GM23248 (cell line): ENCODE measurements around the gene ZNF816. TPM values are rescaled to one million over a fixed set of nuclear protein-coding genes. Genes with fewer than 3 reads are reported as not detected.
A peak's percentile ranks its signal among the peaks of the same experiment; 100 is the strongest.
"Not testable (repeated sequence)": the region's sequence is repeated elsewhere in the genome, so short reads cannot be mapped to it uniquely, and the experiment has no call there.

ENCODE experiments used
- DNase-seq: peaks from one replicate; pipeline ENCODE4 v3.0.0-alpha.2; 2015
- H2AFZ ChIP-seq: fragments of 200-600 bp; sonication (generic); 2 replicates; pipeline ENCODE4 v1.6.1; 2016; ENCODE audit warnings: antibody characterized with exemption
- H3F3A ChIP-seq: fragments of 200-600 bp; sonication (generic); 2 replicates; pipeline ENCODE4 v1.6.1; 2016; ENCODE audit warnings: mild to moderate bottlenecking, antibody characterized with exemption, mixed run types; ENCODE audit not compliant: insufficient read depth
- H3K27ac ChIP-seq: fragments of 200-600 bp; sonication (generic); 2 replicates; pipeline ENCODE4 v1.5.1; 2016; ENCODE audit warnings: mild to moderate bottlenecking
- H3K27me3 ChIP-seq: fragments of 200-600 bp; sonication (generic); replicated peaks from 2 replicates; pipeline ENCODE4 v1.6.1; 2016; ENCODE audit warnings: mild to moderate bottlenecking; ENCODE audit not compliant: insufficient read depth
- H3K36me3 ChIP-seq: fragments of 200-600 bp; sonication (generic); 2 replicates; pipeline ENCODE4 v1.6.1; 2016; ENCODE audit warnings: low read depth, mild to moderate bottlenecking
- H3K4me1 ChIP-seq: fragments of 200-600 bp; sonication (generic); 2 replicates; pipeline ENCODE4 v1.6.1; 2016; ENCODE audit warnings: mild to moderate bottlenecking; ENCODE audit not compliant: insufficient read depth
- H3K4me2 ChIP-seq: fragments of 200-600 bp; sonication (generic); one replicate; pipeline ENCODE4 v1.6.1; 2016; ENCODE audit warnings: mild to moderate bottlenecking; ENCODE audit not compliant: unreplicated experiment
- H3K4me3 ChIP-seq: fragments of 200-600 bp; sonication (generic); 2 replicates; pipeline ENCODE4 v1.5.1; 2016; ENCODE audit warnings: mild to moderate bottlenecking
- H3K79me2 ChIP-seq: fragments of 200-600 bp; sonication (generic); 2 replicates; pipeline ENCODE4 v1.6.1; 2016; ENCODE audit warnings: mild to moderate bottlenecking; ENCODE audit not compliant: insufficient read depth
- H3K9ac ChIP-seq: fragments of 200-600 bp; sonication (generic); 2 replicates; pipeline ENCODE4 v1.6.1; 2016; ENCODE audit warnings: mild to moderate bottlenecking
- H3K9me2 ChIP-seq: fragments of 200-600 bp; sonication (generic); 2 replicates; pipeline ENCODE4 v1.6.1; 2016; ENCODE audit warnings: mixed run types, mild to moderate bottlenecking, moderate library complexity; ENCODE audit not compliant: insufficient read depth
- H3K9me3 ChIP-seq: fragments of 200-600 bp; sonication (generic); one replicate; pipeline ENCODE4 v1.6.1; 2017; ENCODE audit warnings: low read depth
- H4K20me1 ChIP-seq: fragments of 200-600 bp; sonication (generic); 2 replicates; pipeline ENCODE4 v1.6.0; 2016; ENCODE audit not compliant: insufficient read depth
- EZH2 ChIP-seq: fragments of 200-600 bp; sonication (generic); IDR thresholded peaks from 2 replicates; pipeline ENCODE4 v1.6.1; 2018; ENCODE audit warnings: antibody characterized with exemption, mild to moderate bottlenecking; ENCODE audit not compliant: insufficient read depth, poor library complexity, severe bottlenecking
- EZH2phosphoT487 ChIP-seq: fragments of 200-600 bp; sonication (generic); IDR thresholded peaks from 2 replicates; pipeline ENCODE4 v1.6.1; 2018; ENCODE audit warnings: antibody characterized with exemption, moderate library complexity, mild to moderate bottlenecking, low read depth; ENCODE audit not compliant: insufficient read depth
- WGBS, 2 experiments: methylation state at CpG; one replicate each; pipeline ENCODE4 v1.1.6; 2015 to 2017; ENCODE audit warnings: low lambda C conversion rate in 2 of 2, low coverage in 1 of 2; ENCODE audit errors: missing lambda C conversion rate in 2 of 2; 5-methylcytosine and 5-hydroxymethylcytosine counted together
- in situ Hi-C: fragments of 300-500 bp; cut with MboI; formaldehyde crosslinking; loops from 2 replicates; pipeline ENCODE4 v1.15.0; 2020
- polyA plus RNA-seq: library from polyadenylated mRNA; unstranded; fragments of >200 nt; fragmentation: Nextera tagmentation; extraction: Ambion mirVana; gene quantifications from 2 replicates; pipeline ENCODE4 v1.2.1, GENCODE V29; 2016
- total RNA-seq: library from RNA; depleted of rRNA; stranded (reverse); fragments of >200 nt; shearing (Covaris generic); gene quantifications from 2 replicates; pipeline ENCODE4 v1.2.3, GENCODE V29; 2014

Gene ZNF816
- total and polyA plus RNA-seq, 2 experiments from 2014 or later: 3.0 to 4.3 TPM

DNA sequence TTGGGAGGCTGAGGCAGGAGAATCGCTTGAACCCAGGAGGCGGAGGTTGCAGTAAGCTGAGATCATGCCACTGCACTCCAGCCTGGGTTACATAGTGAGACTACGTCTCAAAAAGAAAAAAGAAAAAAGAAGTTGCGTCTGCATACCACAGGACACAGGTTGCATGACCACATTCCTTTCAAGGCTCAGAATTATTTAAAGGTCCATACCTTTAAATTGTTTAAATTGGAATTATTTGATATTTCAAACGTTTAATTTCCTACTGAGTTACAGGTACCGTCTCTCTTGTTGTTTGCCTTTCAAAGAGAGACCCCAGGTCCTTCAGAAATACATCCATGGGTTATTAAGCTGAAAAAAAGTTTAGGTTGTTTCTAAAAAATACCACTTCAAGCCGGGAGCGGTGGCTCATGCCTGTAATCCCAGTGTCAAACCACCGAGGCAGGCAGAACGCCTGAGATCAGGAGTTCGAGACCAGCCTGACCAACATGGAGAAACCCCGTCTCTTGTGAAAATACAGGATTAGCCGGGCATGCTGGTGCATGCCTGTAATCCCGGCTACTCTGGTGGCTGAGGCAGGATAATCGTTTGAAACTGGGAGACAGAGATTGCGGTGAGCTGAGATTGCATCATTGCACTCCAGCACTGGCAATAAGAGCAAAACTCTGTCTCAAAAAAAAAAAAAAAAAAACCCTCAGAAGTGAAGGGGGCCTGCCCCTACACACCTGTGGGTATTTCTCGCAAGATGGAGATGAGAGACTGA, 18.6 kb downstream of the ZNF816 start:
- Histone ChIP-seq H3K4me2 (no peak overlapping the region), H3K4me1 (peaks cover 4% of the 10 kb centered on the region; the same call in 1 of the 2 replicates), H3K79me2 (no peaks in the 10 kb centered on the region), H3K36me3 (no peaks in the 10 kb centered on the region), H3K9ac (no peak overlapping the region), H3K4me3 (no peak overlapping the region), H3K9me3 (peaks cover 5% of the 10 kb centered on the region), H2AFZ (no peak overlapping the region), H3K27ac (no peak overlapping the region), H4K20me1 (no peaks in the 10 kb centered on the region), H3K9me2 (no peaks in the 10 kb centered on the region), H3K27me3 (no peaks in the 10 kb centered on the region), H3F3A (peaks cover 3% of the 10 kb centered on the region; the same call in 1 of the 2 replicates)
- DNase-seq: no peak
- no peak for TF ChIP-seq EZH2
- TF ChIP-seq EZH2phosphoT487: no peak
- 88 to 92% methylated on average over 17 of the region's 17 CpGs for WGBS, 2 experiments
- in situ Hi-C loops: no loop called here

DNA sequence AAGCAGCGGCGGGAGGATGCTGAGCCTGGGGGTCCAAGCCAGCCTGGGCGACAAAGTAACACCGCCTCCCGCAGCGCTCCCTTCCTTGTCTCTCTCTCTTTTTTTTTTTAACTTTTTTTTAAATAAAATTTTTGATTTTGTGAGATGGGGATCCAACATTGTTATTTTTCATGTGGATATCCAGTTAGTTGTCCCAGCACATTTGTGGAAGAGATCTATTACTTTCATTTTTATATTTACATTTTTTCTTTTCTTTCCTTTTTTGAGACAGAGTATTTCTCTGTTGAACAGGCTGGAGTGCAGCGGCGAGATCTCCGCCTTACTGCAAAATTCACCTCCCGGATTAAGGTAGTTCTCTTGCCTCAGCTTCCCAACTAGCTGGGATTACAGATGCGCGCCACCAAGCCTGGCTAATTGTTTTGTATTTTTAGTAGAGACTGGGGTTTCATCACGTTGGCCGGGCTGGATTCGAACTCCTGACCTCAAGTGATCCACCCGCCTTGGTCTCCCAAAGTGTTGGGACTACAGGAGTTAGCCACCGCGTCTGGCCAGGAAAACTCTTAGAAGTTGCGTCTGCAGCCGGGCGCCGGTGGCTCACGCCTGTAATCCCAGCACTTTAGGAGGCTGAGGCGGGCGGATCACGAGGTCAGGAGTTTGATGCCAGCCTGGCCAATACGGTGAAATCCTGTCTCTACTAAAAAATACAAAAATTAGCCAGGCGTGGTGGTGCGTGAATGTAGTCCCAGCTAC, 19.4 kb downstream of the ZNF816 start:
- peak overlapping the region; percentile 99 for H3K4me3 ChIP-seq
- H3K36me3 ChIP-seq: no peaks in the 10 kb centered on the region
- peak overlapping the region; percentile 95 for H3K4me2 ChIP-seq
- in situ Hi-C loops: no loop called here
- no peaks in the 10 kb centered on the region for H3K27me3 ChIP-seq
- H2AFZ ChIP-seq: peak overlapping the region; percentile 100
- peak overlapping the region; percentile 92 for H3K9ac ChIP-seq
- no peaks in the 10 kb centered on the region for H3K9me2 ChIP-seq
- no peak for TF ChIP-seq EZH2phosphoT487
- TF ChIP-seq EZH2: no peak
- no peak for DNase-seq
- WGBS, 2 experiments: 62 to 66% methylated on average over 27 to 29 of the region's 29 CpGs
- peaks cover 4% of the 10 kb centered on the region; the same call in 1 of the 2 replicates for H3K4me1 ChIP-seq
- H3K27ac ChIP-seq: peak overlapping the region; percentile 69
- H3F3A ChIP-seq: peaks cover 3% of the 10 kb centered on the region; the same call in 1 of the 2 replicates
- no peaks in the 10 kb centered on the region for H4K20me1 ChIP-seq
- H3K9me3 ChIP-seq: peaks cover 4% of the 10 kb centered on the region
- peaks cover 7% of the 10 kb centered on the region; the same call in 1 of the 2 replicates for H3K79me2 ChIP-seq

DNA sequence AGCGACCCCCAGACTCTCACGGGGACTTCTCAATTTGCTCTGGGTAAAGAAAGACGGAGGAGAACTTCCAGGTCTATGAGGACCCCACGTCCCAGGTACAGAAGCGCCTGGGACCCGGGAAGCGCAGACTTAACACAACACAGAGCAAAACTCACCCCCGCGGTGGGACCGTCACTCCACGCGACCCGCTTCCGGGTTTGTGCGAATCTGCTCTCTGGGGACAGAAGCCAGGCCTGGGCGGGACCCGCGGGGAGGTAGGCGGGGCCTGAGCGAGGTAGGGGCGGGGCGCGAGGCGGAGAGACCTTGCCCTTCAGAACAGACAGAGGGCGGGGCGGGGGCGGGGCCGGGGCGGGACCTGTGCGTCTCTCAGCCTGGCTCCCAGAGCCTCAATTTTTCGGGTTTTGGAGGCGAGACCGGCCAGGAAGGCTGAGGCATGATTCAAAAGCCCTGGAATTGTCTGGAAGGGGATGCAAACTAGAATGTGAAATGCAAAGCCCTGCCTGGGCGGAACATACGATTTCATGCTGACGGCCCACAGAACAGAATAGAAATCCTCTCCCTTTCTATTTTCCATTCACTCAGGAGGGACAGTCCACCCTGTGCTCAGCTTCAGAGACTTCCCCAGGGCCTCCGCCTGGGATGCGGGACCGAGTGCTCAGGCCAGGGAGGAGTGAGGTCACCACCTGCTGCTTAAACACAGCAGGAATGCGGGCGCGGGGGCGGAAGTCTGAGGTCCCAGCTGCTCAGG, 20.1 kb downstream of the ZNF816 start:
- H3K79me2 ChIP-seq: peaks cover 9% of the 10 kb centered on the region; the same call in 1 of the 2 replicates
- H3F3A ChIP-seq: peaks cover 3% of the 10 kb centered on the region; the same call in 1 of the 2 replicates
- H3K9ac ChIP-seq: peak overlapping the region; percentile 92
- peak overlapping the region; percentile 95 for H3K4me2 ChIP-seq
- DNase-seq: peak; percentile 89
- H3K4me3 ChIP-seq: peak overlapping the region; percentile 99
- peak overlapping the region; percentile 69 for H3K27ac ChIP-seq
- in situ Hi-C loops: no loop called here
- no peaks in the 10 kb centered on the region for H3K9me3 ChIP-seq
- no peaks in the 10 kb centered on the region for H3K27me3 ChIP-seq
- H2AFZ ChIP-seq: peak overlapping the region; percentile 100
- H3K4me1 ChIP-seq: peaks cover 4% of the 10 kb centered on the region; the same call in 1 of the 2 replicates
- 1 to 3% methylated on average over 29 to 36 of the region's 43 CpGs for WGBS, 2 experiments
- TF ChIP-seq EZH2 (no peak), EZH2phosphoT487 (no peak)
- no peaks in the 10 kb centered on the region for H4K20me1 ChIP-seq
- no peaks in the 10 kb centered on the region for H3K36me3 ChIP-seq
- no peaks in the 10 kb centered on the region for H3K9me2 ChIP-seq

DNA sequence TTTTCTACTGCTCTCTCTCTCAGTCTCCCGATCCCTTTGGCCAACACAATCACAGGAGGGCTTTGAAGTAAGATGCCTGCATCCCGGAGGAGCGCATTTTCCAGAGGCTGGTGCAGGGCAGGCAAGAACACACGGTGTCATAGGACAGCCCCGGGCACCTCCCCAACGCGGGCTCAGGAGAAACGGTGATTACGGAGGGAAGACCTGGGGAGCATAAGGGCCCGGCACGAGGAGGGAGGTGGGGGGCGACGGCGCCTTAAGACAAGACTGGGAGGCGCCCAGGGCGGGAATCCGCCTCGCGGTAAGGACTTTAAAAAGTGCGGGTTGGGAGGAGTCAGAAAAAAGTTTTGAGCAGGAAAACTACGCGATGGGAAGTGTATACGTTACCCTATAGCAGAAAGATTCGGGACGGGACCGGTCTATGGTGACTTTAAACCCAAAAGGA, 20.7 kb downstream of the ZNF816 start:
- Histone ChIP-seq H3K4me2 (peak overlapping the region; percentile 86), H3K36me3 (no peaks in the 10 kb centered on the region), H3K4me1 (peaks cover 4% of the 10 kb centered on the region; the same call in 1 of the 2 replicates), H3K79me2 (peaks cover 9% of the 10 kb centered on the region; the same call in 1 of the 2 replicates), H3K9me3 (no peaks in the 10 kb centered on the region), H3K27ac (peak overlapping the region; percentile 67), H3K27me3 (no peaks in the 10 kb centered on the region), H3K9me2 (no peaks in the 10 kb centered on the region), H3K4me3 (peak overlapping the region; percentile 99), H3F3A (peaks cover 3% of the 10 kb centered on the region; the same call in 1 of the 2 replicates), H3K9ac (peak overlapping the region; percentile 92), H2AFZ (peak overlapping the region; percentile 100), H4K20me1 (no peaks in the 10 kb centered on the region)
- 0 to 1% methylated on average over 25 to 26 of the region's 26 CpGs for WGBS, 2 experiments
- DNase-seq: peak; percentile 63
- in situ Hi-C loops: no loop called here
- TF ChIP-seq EZH2: no peak
- no peak for TF ChIP-seq EZH2phosphoT487

DNA sequence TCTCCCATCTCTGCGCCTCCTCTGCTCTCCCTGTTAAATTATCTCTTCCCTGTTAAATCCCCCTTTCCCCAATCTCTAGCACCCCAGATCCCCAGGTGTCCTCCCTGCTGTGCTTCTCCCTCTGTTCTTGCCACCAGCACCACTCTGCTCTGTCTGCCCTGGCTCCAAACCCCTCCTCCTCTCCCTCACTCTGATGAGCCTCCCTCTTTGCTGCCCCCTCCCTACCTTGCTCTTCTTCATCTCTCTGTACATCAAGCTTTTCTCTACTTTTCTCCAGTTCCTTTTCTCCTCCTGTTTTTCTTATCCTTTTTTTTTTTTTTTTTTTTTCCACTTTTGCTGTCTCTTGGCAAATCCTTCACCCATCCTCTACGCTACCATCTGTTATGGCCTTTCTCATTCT, 21.2 kb downstream of the ZNF816 start:
- Histone ChIP-seq H3K4me2 (peak overlapping the region; percentile 86), H2AFZ (peak overlapping the region; percentile 100), H3K9ac (peak overlapping the region; percentile 92), H3K4me3 (peak overlapping the region; percentile 99)
- H3K79me2 ChIP-seq, H3K27ac ChIP-seq, H3K27me3 ChIP-seq, H4K20me1 ChIP-seq, H3K36me3 ChIP-seq, H3K9me2 ChIP-seq, H3F3A ChIP-seq, H3K4me1 ChIP-seq, DNase-seq, in situ Hi-C loops, H3K9me3 ChIP-seq: not testable (repeated sequence)
- WGBS, 2 experiments: 21 to 40% methylated on average over 2 of the region's 2 CpGs

DNA sequence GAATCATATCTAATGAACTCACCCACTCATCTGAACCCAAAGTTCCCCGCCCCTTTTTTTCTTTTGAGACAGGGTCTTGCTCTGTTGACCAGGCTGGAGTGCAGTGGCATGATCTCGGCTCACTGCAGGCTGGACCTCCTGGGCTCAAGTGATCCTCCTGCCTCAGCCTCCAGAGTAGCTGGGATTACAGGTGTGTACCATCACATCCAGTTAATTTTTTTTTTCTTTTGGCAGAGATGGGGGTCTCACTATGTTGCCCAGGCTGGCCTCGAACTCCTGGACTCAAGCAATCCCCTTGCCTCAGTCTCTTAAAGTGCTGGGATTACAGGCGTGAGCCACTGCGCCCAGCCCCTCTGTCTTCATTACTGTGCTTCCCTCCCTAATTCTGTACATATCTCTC, 21.8 kb downstream of the ZNF816 start:
- H3K4me1 ChIP-seq, DNase-seq, H4K20me1 ChIP-seq, H3K27ac ChIP-seq, in situ Hi-C loops, H3K79me2 ChIP-seq, H3K4me3 ChIP-seq, H3K9me2 ChIP-seq, H3K9me3 ChIP-seq, H2AFZ ChIP-seq, H3K9ac ChIP-seq, H3K4me2 ChIP-seq, H3K27me3 ChIP-seq, H3F3A ChIP-seq, H3K36me3 ChIP-seq: not testable (repeated sequence)
- WGBS, 2 experiments: 81 to 86% methylated on average over 5 of the region's 5 CpGs
